Kidney epithelial cell (primary cell): ENCODE results near the gene RUNX2. TPM values are rescaled to one million over a fixed set of nuclear protein-coding genes. Genes with fewer than 3 reads are reported as not detected.

Source experiments
- DNase-seq: peaks from one replicate; pipeline ENCODE4 v3.0.0-alpha.2; 2010; ENCODE audit warnings: low read depth
- H3K27me3 ChIP-seq: 2 replicates; pipeline ENCODE4 v1.6.0; 2011; ENCODE audit warnings: low read length; ENCODE audit not compliant: control insufficient read depth, insufficient read depth
- H3K36me3 ChIP-seq: 2 replicates; pipeline ENCODE4 v1.5.1; 2011; ENCODE audit warnings: low read length; ENCODE audit not compliant: control insufficient read depth, insufficient read depth
- H3K4me3 ChIP-seq: 2 replicates; pipeline ENCODE4 v1.5.1; 2011; ENCODE audit warnings: low read depth, mild to moderate bottlenecking, control low read depth, low read length
- total RNA-seq: library from RNA; depleted of rRNA; stranded (reverse); fragments of >200 nt; gene quantifications from 2 replicates; pipeline ENCODE4 v1.2.3, GENCODE V29; 2015
- TF ChIP-seq, protein P1 (sequence below): IDR thresholded peaks from 2 replicates; pipeline ENCODE4 v1.5.1; 2011; ENCODE audit warnings: mild to moderate bottlenecking, moderate library complexity, low read length, control low read depth, inconsistent platforms; ENCODE audit not compliant: insufficient read depth, poor library complexity, severe bottlenecking

The RUNX2 gene
- total RNA-seq, 1 donor from 2014 or later: 9.2 TPM

DNA sequence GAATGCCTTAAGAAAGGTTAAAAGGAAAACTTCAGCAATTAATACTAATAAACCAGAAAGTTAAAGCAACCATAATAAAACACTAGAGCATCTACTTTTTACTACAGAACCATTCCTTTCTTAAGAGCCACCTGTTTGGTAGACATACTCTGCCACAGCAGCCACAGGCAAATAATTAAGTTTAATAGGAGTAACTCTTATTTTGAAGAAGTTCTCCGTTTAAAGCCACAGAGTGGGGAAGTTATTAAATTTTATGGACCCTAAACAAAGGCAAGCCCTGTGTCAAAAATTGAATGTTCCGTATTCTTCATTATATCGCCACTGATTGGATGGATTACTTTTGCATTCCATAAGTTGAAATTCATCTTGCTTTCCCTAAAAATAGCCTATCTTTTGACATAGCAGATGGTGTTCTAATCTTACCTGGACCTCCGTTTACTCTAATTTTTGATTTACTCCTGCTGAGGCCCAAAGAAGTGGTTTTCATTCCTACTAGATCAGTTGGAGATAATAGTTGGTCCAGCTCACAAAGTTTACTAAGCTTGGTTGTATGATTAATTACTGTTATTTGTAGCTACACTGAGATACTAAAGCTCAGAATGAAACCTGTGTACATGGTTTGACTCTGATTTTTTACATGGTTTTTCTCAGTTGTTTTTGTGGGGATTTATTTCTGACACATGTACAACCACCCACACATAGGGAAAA is 190.0 kb downstream of the RUNX2 start:
- TF ChIP-seq, protein P1, sequence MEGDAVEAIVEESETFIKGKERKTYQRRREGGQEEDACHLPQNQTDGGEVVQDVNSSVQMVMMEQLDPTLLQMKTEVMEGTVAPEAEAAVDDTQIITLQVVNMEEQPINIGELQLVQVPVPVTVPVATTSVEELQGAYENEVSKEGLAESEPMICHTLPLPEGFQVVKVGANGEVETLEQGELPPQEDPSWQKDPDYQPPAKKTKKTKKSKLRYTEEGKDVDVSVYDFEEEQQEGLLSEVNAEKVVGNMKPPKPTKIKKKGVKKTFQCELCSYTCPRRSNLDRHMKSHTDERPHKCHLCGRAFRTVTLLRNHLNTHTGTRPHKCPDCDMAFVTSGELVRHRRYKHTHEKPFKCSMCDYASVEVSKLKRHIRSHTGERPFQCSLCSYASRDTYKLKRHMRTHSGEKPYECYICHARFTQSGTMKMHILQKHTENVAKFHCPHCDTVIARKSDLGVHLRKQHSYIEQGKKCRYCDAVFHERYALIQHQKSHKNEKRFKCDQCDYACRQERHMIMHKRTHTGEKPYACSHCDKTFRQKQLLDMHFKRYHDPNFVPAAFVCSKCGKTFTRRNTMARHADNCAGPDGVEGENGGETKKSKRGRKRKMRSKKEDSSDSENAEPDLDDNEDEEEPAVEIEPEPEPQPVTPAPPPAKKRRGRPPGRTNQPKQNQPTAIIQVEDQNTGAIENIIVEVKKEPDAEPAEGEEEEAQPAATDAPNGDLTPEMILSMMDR: no peak
- H3K27me3 ChIP-seq: no peaks in the 10 kb centered on the region
- H3K4me3 ChIP-seq: no peak overlapping the region
- H3K36me3 ChIP-seq: peaks cover 2% of the 10 kb centered on the region
- no peak for DNase-seq

- Histone ChIP-seq H3K4me3 (no peak overlapping the region), H3K27me3 (no peaks in the 10 kb centered on the region)
- TF ChIP-seq, protein P1: no peak
Observed at GRCh38 chr6:45521226-45521625, 193.1 kb downstream of the RUNX2 start.

GRCh38 chr6:45522486-45522885 is 194.4 kb downstream of the RUNX2 start:
- Histone ChIP-seq H3K4me3 (no peak overlapping the region), H3K27me3 (no peaks in the 10 kb centered on the region), H3K36me3 (peaks cover 2% of the 10 kb centered on the region)
- TF ChIP-seq, protein P1: no peak
- DNase-seq: no peak

More at GRCh38 chr6:45521226-45521625, 193.1 kb downstream of the RUNX2 start:
- peaks cover 2% of the 10 kb centered on the region for H3K36me3 ChIP-seq
- DNase-seq: no peak

DNA sequence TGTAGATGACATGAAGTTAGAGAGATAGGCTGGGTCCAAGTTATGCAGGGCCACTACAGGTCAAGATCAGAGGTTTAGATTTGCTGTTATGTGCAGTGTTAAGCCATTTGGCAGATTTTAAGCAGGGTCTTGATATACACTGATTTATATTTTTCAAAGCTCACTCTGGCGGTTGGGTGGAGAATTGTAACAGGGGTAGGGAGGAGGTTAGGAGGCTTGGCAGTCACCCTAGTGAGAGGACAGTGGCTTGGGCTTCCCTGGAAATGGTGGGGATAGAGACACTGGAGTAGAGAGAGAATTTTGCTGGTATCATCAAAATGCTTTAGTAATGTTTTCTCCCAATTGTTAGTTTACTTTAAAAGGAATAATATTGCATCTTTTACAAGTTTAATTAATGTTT is 199.1 kb downstream of the RUNX2 start:
- no peak for DNase-seq
- TF ChIP-seq, protein P1: no peak
- Histone ChIP-seq H3K27me3 (no peaks in the 10 kb centered on the region), H3K36me3 (no peaks in the 10 kb centered on the region), H3K4me3 (no peak overlapping the region)

DNA sequence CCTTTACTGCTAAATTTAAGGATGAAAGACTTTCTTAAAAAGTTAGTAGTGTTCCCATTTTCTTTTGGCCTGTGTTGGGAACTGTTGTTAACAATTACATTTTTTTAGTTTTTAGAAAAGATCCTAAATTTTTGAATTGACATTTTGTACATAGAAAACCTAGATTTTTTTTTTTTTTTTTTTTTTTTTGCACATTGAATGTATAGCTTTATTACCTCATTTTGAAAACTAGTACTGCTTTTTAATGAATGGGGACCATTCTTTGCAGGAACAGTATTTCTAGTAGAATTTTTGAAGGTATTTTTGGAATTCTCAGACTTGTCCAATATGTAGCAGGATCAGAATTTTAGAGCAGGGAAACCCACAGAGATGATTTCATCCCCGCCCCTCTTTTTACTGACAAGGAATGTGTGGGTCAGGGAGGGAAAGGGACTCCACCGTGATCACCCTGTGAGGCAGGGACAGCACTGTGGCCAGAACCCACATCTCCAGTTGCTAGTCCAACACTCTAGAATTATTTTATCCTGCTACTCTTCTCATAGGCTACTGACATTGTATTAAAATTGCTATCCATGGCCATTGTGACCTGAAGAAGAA is 204.0 kb downstream of the RUNX2 start:
- TF ChIP-seq, protein P1: no peak
- no peak overlapping the region for H3K4me3 ChIP-seq
- no peaks in the 10 kb centered on the region for H3K36me3 ChIP-seq
- DNase-seq: no peak
- H3K27me3 ChIP-seq: no peaks in the 10 kb centered on the region

GRCh38 chr6:45532721-45533210 is 204.6 kb downstream of the RUNX2 start:
- H3K36me3 ChIP-seq: peaks cover 1% of the 10 kb centered on the region
- TF ChIP-seq, protein P1: no peak
- H3K27me3 ChIP-seq: no peaks in the 10 kb centered on the region
- no peak for DNase-seq
- no peak overlapping the region for H3K4me3 ChIP-seq
